Endothelial cell of umbilical vein (primary cell): ENCODE results near the gene ARHGEF26. TPM values are rescaled to one million over a fixed set of nuclear protein-coding genes. Genes with fewer than 3 reads are reported as not detected.

Experiments
- BruUV-seq: library from RNA; stranded (reverse); fragments of 400-500 nt; replicated peaks from 2 replicates; lab custom pipeline; 2021; lab: Mats Ljungman, UMichigan
- CTCF ChIA-PET: fragments of 300-600, 350-600 bp; sonication (Branson Sonifier 250); formaldehyde crosslinking; loops from one replicate; lab custom pipeline; 2021; ENCODE audit warnings: antibody characterized with exemption, inconsistent platforms; lab: Charles Lee
- POLR2A ChIA-PET: fragments of 300-600, 350-600 bp; sonication (Branson Sonifier 250); formaldehyde crosslinking; loops from one replicate; lab custom pipeline; 2021; ENCODE audit warnings: antibody characterized with exemption, inconsistent platforms; lab: Charles Lee
- DNase-seq: peaks from one replicate; pipeline ENCODE4 v3.0.0-alpha.2; 2011; ENCODE audit warnings: low read depth, low spot score
- FAIRE-seq: peaks from 2 replicates; lab custom pipeline; 2011; peaks lifted over from hg19 to GRCh38; lab: Jason Lieb, UNC
- H2AFZ ChIP-seq: 2 replicates; pipeline ENCODE4 v1.6.0; 2012; ENCODE audit warnings: low read depth, low read length, control low read depth, inconsistent platforms
- H3K27ac ChIP-seq: 2 replicates; pipeline ENCODE4 v1.5.1; 2011; ENCODE audit warnings: low read depth, mild to moderate bottlenecking, control low read depth, low read length, moderate library complexity; ENCODE audit not compliant: insufficient read depth
- H3K27me3 ChIP-seq, 2 experiments: 2 replicates each; pipeline versions ENCODE4 v1.6.0 to v1.6.1; 2011; ENCODE audit warnings: low read length in 2 of 2, mixed read lengths in 1 of 2; ENCODE audit not compliant: control insufficient read depth in 2 of 2, insufficient read depth in 2 of 2
- H3K36me3 ChIP-seq, 2 experiments: 2 replicates in 1 of 2; 3 replicates in 1 of 2; pipeline ENCODE4 v1.5.1; 2011; ENCODE audit warnings: low read length in 2 of 2, mild to moderate bottlenecking in 1 of 2, moderate library complexity in 1 of 2; ENCODE audit not compliant: control insufficient read depth in 2 of 2, insufficient read depth in 2 of 2; ENCODE audit errors: extremely low read depth in 1 of 2
- H3K4me1 ChIP-seq: 3 replicates; pipeline ENCODE4 v1.5.1; 2011; ENCODE audit warnings: mild to moderate bottlenecking, low read length; ENCODE audit not compliant: control insufficient read depth, insufficient read depth; ENCODE audit errors: extremely low read depth
- H3K4me2 ChIP-seq: 2 replicates; pipeline ENCODE4 v1.6.1; 2011; ENCODE audit warnings: low read length, control low read depth, mixed read lengths; ENCODE audit not compliant: insufficient read depth
- H3K4me3 ChIP-seq, 3 experiments: fragments of 200-600 bp in 1 of 3; sonication (generic), shearing (Covaris generic) in 1 of 3; replicated peaks in 1 of 3; 2 replicates each; pipeline ENCODE4 v1.5.1; 2011 to 2016; ENCODE audit warnings: control low read depth in 3 of 3, low read length in 3 of 3, mild to moderate bottlenecking in 2 of 3, inconsistent platforms in 1 of 3, low read depth in 1 of 3, moderate library complexity in 1 of 3; ENCODE audit not compliant: insufficient read depth in 1 of 3
- H3K79me2 ChIP-seq: 2 replicates; pipeline ENCODE4 v1.6.0; 2012; ENCODE audit warnings: low read length, inconsistent platforms; ENCODE audit not compliant: control insufficient read depth, insufficient read depth
- H3K9ac ChIP-seq: replicated peaks from 2 replicates; pipeline ENCODE3; 2011; ENCODE audit warnings: low read length, control low read depth; ENCODE audit not compliant: insufficient read depth; ENCODE audit errors: extremely low read depth
- H3K9me1 ChIP-seq: replicated peaks from 3 replicates; pipeline ENCODE4 v1.6.0; 2011; ENCODE audit warnings: mild to moderate bottlenecking, low read length; ENCODE audit not compliant: control insufficient read depth, insufficient read depth; ENCODE audit errors: extremely low read depth
- H3K9me3 ChIP-seq: replicated peaks from 2 replicates; pipeline ENCODE4 v1.5.1; 2012; ENCODE audit warnings: low read length, inconsistent platforms; ENCODE audit not compliant: control insufficient read depth, insufficient read depth
- H4K20me1 ChIP-seq: replicated peaks from 2 replicates; pipeline ENCODE3; 2011; ENCODE audit warnings: mild to moderate bottlenecking, low read length; ENCODE audit not compliant: control insufficient read depth, insufficient read depth; ENCODE audit errors: extremely low read depth
- CTCF ChIP-seq, 2 donors: IDR thresholded peaks; 1 replicate in 1 of 2; 2 replicates in 1 of 2; pipeline ENCODE4 v1.5.1; 2011; ENCODE audit warnings: low read length in 2 of 2, mild to moderate bottlenecking in 2 of 2, moderate library complexity in 2 of 2, control low read depth in 1 of 2, inconsistent platforms in 1 of 2, low read depth in 1 of 2; ENCODE audit not compliant: insufficient read depth in 1 of 2; ENCODE audit errors: extremely low read depth in 1 of 2
- EZH2 ChIP-seq: IDR thresholded peaks from 2 replicates; pipeline ENCODE4 v1.6.1; 2012; ENCODE audit warnings: borderline replicate concordance, low read depth, mild to moderate bottlenecking, moderate library complexity, low read length, inconsistent platforms; ENCODE audit not compliant: severe bottlenecking
- FOS ChIP-seq: IDR thresholded peaks from 2 replicates; pipeline ENCODE4 v1.6.1; 2011; ENCODE audit warnings: mild to moderate bottlenecking, low read length, moderate library complexity, borderline replicate concordance; ENCODE audit not compliant: insufficient read depth
- GATA2 ChIP-seq: IDR thresholded peaks from 2 replicates; pipeline ENCODE4 v1.7.0; 2011; ENCODE audit warnings: low read depth, mild to moderate bottlenecking, moderate library complexity, mixed read lengths, low read length; ENCODE audit not compliant: insufficient read length, insufficient read depth
- JUN ChIP-seq: IDR thresholded peaks from 2 replicates; pipeline ENCODE4 v1.6.1; 2011; ENCODE audit warnings: borderline replicate concordance, low read depth; ENCODE audit not compliant: insufficient read length, insufficient read depth
- MAX ChIP-seq: IDR thresholded peaks from 2 replicates; pipeline ENCODE4 v1.6.1; 2011; ENCODE audit not compliant: insufficient read depth, insufficient read length
- MYC ChIP-seq: IDR thresholded peaks from one replicate; pipeline ENCODE4 v1.6.1; 2011; ENCODE audit warnings: mild to moderate bottlenecking, low read depth, low read length
- POLR2A ChIP-seq: IDR thresholded peaks from 2 replicates; pipeline ENCODE4 v1.6.1; 2012; ENCODE audit warnings: low read depth, mild to moderate bottlenecking, control low read depth, low read length
- POLR2AphosphoS5 ChIP-seq: IDR thresholded peaks from 2 replicates; pipeline ENCODE4 v1.6.1; 2012; ENCODE audit warnings: low read depth, mild to moderate bottlenecking, control low read depth, low read length, moderate library complexity; ENCODE audit not compliant: insufficient read depth
- dilution Hi-C: fragments of 300-500 bp; cut with MboI; formaldehyde crosslinking; loops from one replicate; pipeline ENCODE4 v1.15.0; 2019; ENCODE audit warnings: low sequenced_read_pairs; ENCODE audit not compliant: extremely low pct_ligation_motif_present
- intact Hi-C: fragments of 100-400 bp; cut with micrococcal nuclease; formaldehyde crosslinking; loops from one replicate; pipeline ENCODE4 v1.10.0; 2022
- polyA plus RNA-seq, 4 experiments: library from polyadenylated mRNA; depleted of rRNA in 3 of 4; stranded (reverse) in 3 of 4; unstranded in 1 of 4; fragments of >200 nt; gene quantifications; 2 replicates each; pipeline versions ENCODE4 v1.2.1 to v1.2.3, GENCODE V29; 2011 to 2012; ENCODE audit warnings: missing spikeins in 1 of 4
- total RNA-seq: library from RNA; stranded (reverse); gene quantifications from 2 replicates; pipeline ENCODE4 v1.2.3, GENCODE V29; 2021

The ARHGEF26 gene
- total and polyA plus RNA-seq, 2 donors (not counting 3 experiments of a cell fraction or from before 2014, with no cell fraction given), result 0.57 to 2.9 TPM

GRCh38 chr3:154113609-154114008 is 7.6 kb upstream of the ARHGEF26 start:
- H4K20me1 ChIP-seq, result no peaks in the 10 kb centered on the region
- no TSS peak for BruUV-seq
- no peak overlapping the region for H3K4me3 ChIP-seq
- FAIRE-seq, result no peak
- no peaks in the 10 kb centered on the region for H3K4me1 ChIP-seq
- H3K27me3 ChIP-seq, result peaks cover 2 to 9% of the 10 kb centered on the region in 2 experiments
- no peaks in the 10 kb centered on the region for H3K36me3 ChIP-seq
- H3K9ac ChIP-seq, result no peak overlapping the region
- no peak overlapping the region for H3K27ac ChIP-seq
- ChIA-PET CTCF (interaction anchor here (2.4 kb wide), 1 partner anchor 9 kb away, joined by 10 read pairs; no protein-coding TSS in a partner anchor), POLR2A (no interaction called here)
- H3K79me2 ChIP-seq, result no peaks in the 10 kb centered on the region
- TF ChIP-seq JUN (no peak), GATA2 (no peak), EZH2 (no peak), POLR2A (no peak), MAX (no peak), POLR2AphosphoS5 (no peak), MYC (no peak), FOS (no peak), CTCF (IDR thresholded peaks at IDR 0.05; ENCODE audit: extremely low read depth in 1 of 2, insufficient read depth in 1 of 2, low read depth in 1 of 2, low read length in 2 of 2) (no peak)
- no peaks in the 10 kb centered on the region for H3K9me1 ChIP-seq
- H3K4me2 ChIP-seq, result no peak overlapping the region
- dilution Hi-C loops, result no loop called here
- H2AFZ ChIP-seq, result no peak overlapping the region
- no peaks in the 10 kb centered on the region for H3K9me3 ChIP-seq
- intact Hi-C loops, result no loop called here
- DNase-seq, result no peak
